ENCODE results near the gene RXFP4.

The RXFP4 gene

GRCh38 chr1:155932487-155932886 lies 9.0 kb upstream of the RXFP4 start:
- Histone ChIP-seq H3K36me3 (ENCODE audit: control insufficient read depth in 1 of 2, insufficient read depth in 2 of 2, low read depth in 1 of 2, low read length in 2 of 2) (peaks cover 31 to 54% of the 10 kb centered on the region in 2 experiments), H3K4me1 (ENCODE audit: control insufficient read depth, insufficient read depth, low read depth, low read length) (peaks cover 14% of the 10 kb centered on the region), H2BK120ac (ENCODE audit: low read depth, low read length) (no peak overlapping the region), H4K8ac (ENCODE audit: low read length) (no peak overlapping the region), H3K18ac (ENCODE audit: low read depth in 1 of 2, low read length in 2 of 2) (no peak overlapping the region), H3K9me3 (ENCODE audit: control insufficient read depth, low read length) (no peaks in the 10 kb centered on the region), H2BK5ac (ENCODE audit: low read depth, low read length, poor library complexity, severe bottlenecking) (no peak overlapping the region), H2BK15ac (ENCODE audit: low read depth, poor library complexity, severe bottlenecking) (no peak overlapping the region), H3K27me3 (ENCODE audit: control insufficient read depth in 1 of 2, insufficient read depth in 1 of 2, low read length in 2 of 2) (no peaks in the 10 kb centered on the region), H2BK12ac (ENCODE audit: low read length in 2 of 2) (no peak overlapping the region), H3K4me3 (ENCODE audit: insufficient read depth in 1 of 2, low read depth in 1 of 2, low read length in 2 of 2) (peak overlapping the region in 1 of 2 experiments; percentile 92), H3K14ac (ENCODE audit: low read length in 2 of 2) (no peak overlapping the region), H3K23ac (ENCODE audit: low read length in 2 of 2) (no peak overlapping the region), H2AK5ac (ENCODE audit: low read length, severe bottlenecking) (no peak overlapping the region), H4K91ac (ENCODE audit: low read length) (no peak overlapping the region), H3K79me1 (replicated peaks; ENCODE audit: low read length, poor library complexity, severe bottlenecking) (peaks cover 3% of the 10 kb centered on the region), H3K4me2 (ENCODE audit: low read length, poor library complexity, severe bottlenecking) (peak overlapping the region; percentile 3), H2AFZ (ENCODE audit: low read depth, low read length) (no peak overlapping the region), H3K9ac (ENCODE audit: low read length) (peak overlapping the region; percentile 98), H3K27ac (ENCODE audit: low read length, poor library complexity, severe bottlenecking) (no peak overlapping the region), H3K4ac (ENCODE audit: low read depth in 1 of 2, low read length in 2 of 2) (no peak overlapping the region)
- 68% methylated on average over 2 of the region's 5 CpGs for WGBS
- no peak for DNase-seq

GRCh38 chr1:155933591-155934096 lies 7.8 kb upstream of the RXFP4 start:
- Histone ChIP-seq H2BK12ac (ENCODE audit: low read length in 2 of 2) (no peak overlapping the region), H3K9me3 (ENCODE audit: control insufficient read depth, low read length) (no peaks in the 10 kb centered on the region), H2AK5ac (ENCODE audit: low read length, severe bottlenecking) (peak overlapping the region; percentile 96), H3K4me1 (ENCODE audit: control insufficient read depth, insufficient read depth, low read depth, low read length) (peaks cover 14% of the 10 kb centered on the region), H3K36me3 (ENCODE audit: control insufficient read depth in 1 of 2, insufficient read depth in 2 of 2, low read depth in 1 of 2, low read length in 2 of 2) (peaks cover 23 to 43% of the 10 kb centered on the region in 2 experiments), H3K14ac (ENCODE audit: low read length in 2 of 2) (peak overlapping the region in 1 of 2 experiments; percentile 32), H2BK15ac (ENCODE audit: low read depth, poor library complexity, severe bottlenecking) (no peak overlapping the region), H3K27me3 (ENCODE audit: control insufficient read depth in 1 of 2, insufficient read depth in 1 of 2, low read length in 2 of 2) (no peaks in the 10 kb centered on the region), H3K4me3 (ENCODE audit: insufficient read depth in 1 of 2, low read depth in 1 of 2, low read length in 2 of 2) (peak overlapping the region; percentile 92 to 98), H4K91ac (ENCODE audit: low read length) (no peak overlapping the region), H3K4me2 (ENCODE audit: low read length, poor library complexity, severe bottlenecking) (peak overlapping the region; percentile 98), H3K79me1 (replicated peaks; ENCODE audit: low read length, poor library complexity, severe bottlenecking) (peaks cover 3% of the 10 kb centered on the region), H3K27ac (ENCODE audit: low read length, poor library complexity, severe bottlenecking) (peak overlapping the region; percentile 90), H3K23ac (ENCODE audit: low read length in 2 of 2) (peak overlapping the region in 1 of 2 experiments; percentile 99), H2AFZ (ENCODE audit: low read depth, low read length) (no peak overlapping the region), H2BK120ac (ENCODE audit: low read depth, low read length) (peak overlapping the region; percentile 42), H3K18ac (ENCODE audit: low read depth in 1 of 2, low read length in 2 of 2) (peak overlapping the region; percentile 90 to 100), H3K4ac (ENCODE audit: low read depth in 1 of 2, low read length in 2 of 2) (peak overlapping the region; percentile 93 to 99), H2BK5ac (ENCODE audit: low read depth, low read length, poor library complexity, severe bottlenecking) (peak overlapping the region; percentile 93), H3K9ac (ENCODE audit: low read length) (peak overlapping the region; percentile 98), H4K8ac (ENCODE audit: low read length) (peak overlapping the region; percentile 100)
- 13% methylated on average over 8 of the region's 10 CpGs for WGBS
- no peak for DNase-seq

GRCh38 chr1:155934097-155934935 lies 7.1 kb upstream of the RXFP4 start, which contains the start of gene KHDC4:
KHDC4 (minus strand) TSS chr1:155934413; CDS start chr1:155934373, 40 bp downstream.
- Histone ChIP-seq H3K9ac (ENCODE audit: low read length) (peak within 1 kb of the TSS; percentile 98), H3K18ac (ENCODE audit: low read depth in 1 of 2, low read length in 2 of 2) (peak within 1 kb of the TSS; percentile 94 to 100), H4K91ac (ENCODE audit: low read length) (peak within 1 kb of the TSS; percentile 66), H3K27me3 (ENCODE audit: control insufficient read depth in 1 of 2, insufficient read depth in 1 of 2, low read length in 2 of 2) (no peaks in the 10 kb centered on the region), H2AFZ (ENCODE audit: low read depth, low read length) (peak within 1 kb of the TSS; percentile 51), H3K23ac (ENCODE audit: low read length in 2 of 2) (peak within 1 kb of the TSS in 1 of 2 experiments; percentile 99), H3K79me1 (replicated peaks; ENCODE audit: low read length, poor library complexity, severe bottlenecking) (peaks cover 3% of the 10 kb centered on the region), H2AK5ac (ENCODE audit: low read length, severe bottlenecking) (peak within 1 kb of the TSS; percentile 96), H2BK5ac (ENCODE audit: low read depth, low read length, poor library complexity, severe bottlenecking) (peak within 1 kb of the TSS; percentile 93), H3K4ac (ENCODE audit: low read depth in 1 of 2, low read length in 2 of 2) (peak within 1 kb of the TSS; percentile 93 to 99), H3K4me1 (ENCODE audit: control insufficient read depth, insufficient read depth, low read depth, low read length) (peaks cover 14% of the 10 kb centered on the region), H3K27ac (ENCODE audit: low read length, poor library complexity, severe bottlenecking) (peak within 1 kb of the TSS; percentile 92), H2BK120ac (ENCODE audit: low read depth, low read length) (peak within 1 kb of the TSS; percentile 42), H3K4me2 (ENCODE audit: low read length, poor library complexity, severe bottlenecking) (peak within 1 kb of the TSS; percentile 98), H2BK15ac (ENCODE audit: low read depth, poor library complexity, severe bottlenecking) (peak within 1 kb of the TSS; percentile 86), H3K14ac (ENCODE audit: low read length in 2 of 2) (peak within 1 kb of the TSS in 1 of 2 experiments; percentile 98), H4K8ac (ENCODE audit: low read length) (peak within 1 kb of the TSS; percentile 100), H3K9me3 (ENCODE audit: control insufficient read depth, low read length) (no peaks in the 10 kb centered on the region), H2BK12ac (ENCODE audit: low read length in 2 of 2) (no peak within 1 kb of the TSS), H3K4me3 (ENCODE audit: insufficient read depth in 1 of 2, low read depth in 1 of 2, low read length in 2 of 2) (peak within 1 kb of the TSS; percentile 92 to 98), H3K36me3 (ENCODE audit: control insufficient read depth in 1 of 2, insufficient read depth in 2 of 2, low read depth in 1 of 2, low read length in 2 of 2) (peaks cover 22 to 36% of the 10 kb centered on the region in 2 experiments)
- WGBS = 2% methylated on average over 50 of the region's 50 CpGs
- DNase-seq = peak; percentile 98

All from mesenchymal stem cell (in vitro differentiated cells and primary cell).